Bronchial epithelial cell (primary cell): ENCODE data around the gene CUEDC1. TPM values are rescaled to one million over a fixed set of nuclear protein-coding genes. Genes with fewer than 3 reads are reported as not detected.
"Not testable (repeated sequence)": the region's sequence is repeated elsewhere in the genome, so short reads cannot be mapped to it uniquely, and the experiment has no call there.

ENCODE experiments used
- DNase-seq: peaks from one replicate; pipeline ENCODE4 v3.0.0-alpha.2; 2010; ENCODE audit warnings: low read depth
- FAIRE-seq: peaks from 2 replicates; lab custom pipeline; 2011; peaks lifted over from hg19 to GRCh38; lab: Jason Lieb, UNC
- H3K27me3 ChIP-seq: 2 replicates; pipeline ENCODE4 v1.5.1; 2011; ENCODE audit warnings: low read length; ENCODE audit not compliant: control insufficient read depth, insufficient read depth
- H3K36me3 ChIP-seq: 2 replicates; pipeline ENCODE4 v1.5.1; 2011; ENCODE audit warnings: low read length; ENCODE audit not compliant: control insufficient read depth, insufficient read depth
- H3K4me3 ChIP-seq: 2 replicates; pipeline ENCODE4 v1.5.1; 2011; ENCODE audit warnings: mild to moderate bottlenecking, low read depth, low read length, control low read depth
- CTCF ChIP-seq: IDR thresholded peaks from 2 replicates; pipeline ENCODE4 v1.5.1; 2011; ENCODE audit warnings: mild to moderate bottlenecking, moderate library complexity, low read length, control low read depth, inconsistent platforms; ENCODE audit not compliant: insufficient read depth, severe bottlenecking
- total RNA-seq: library from RNA; depleted of rRNA; stranded (reverse); fragments of >200 nt; gene quantifications from 2 replicates; pipeline ENCODE4 v1.2.1, GENCODE V29; 2014

CUEDC1 gene
- total RNA-seq, 1 donor from 2014 or later, result 3.4 TPM

GRCh38 chr17:57927048-57927723, 28.0 kb downstream of the CUEDC1 start:
- Histone ChIP-seq H3K4me3 (no peak overlapping the region), H3K27me3 (no peaks in the 10 kb centered on the region), H3K36me3 (no peaks in the 10 kb centered on the region)
- TF ChIP-seq CTCF, result no peak
- FAIRE-seq, result no peak
- DNase-seq, result no peak

GRCh38 chr17:57926723-57927047, 28.5 kb downstream of the CUEDC1 start:
- no peak for TF ChIP-seq CTCF
- Histone ChIP-seq H3K27me3 (no peaks in the 10 kb centered on the region), H3K4me3 (no peak overlapping the region), H3K36me3 (no peaks in the 10 kb centered on the region)
- DNase-seq (no peak), FAIRE-seq (no peak)

GRCh38 chr17:57925361-57925990, 29.7 kb downstream of the CUEDC1 start:
- no peak for TF ChIP-seq CTCF
- no peak overlapping the region for H3K4me3 ChIP-seq
- no peak for FAIRE-seq
- H3K27me3 ChIP-seq, result no peaks in the 10 kb centered on the region
- DNase-seq, result no peak
- no peaks in the 10 kb centered on the region for H3K36me3 ChIP-seq

GRCh38 chr17:57924677-57925076, 30.5 kb downstream of the CUEDC1 start:
- no peaks in the 10 kb centered on the region for H3K27me3 ChIP-seq
- H3K36me3 ChIP-seq, result no peaks in the 10 kb centered on the region
- DNase-seq, result no peak
- H3K4me3 ChIP-seq, result no peak overlapping the region
- TF ChIP-seq CTCF, result no peak
- FAIRE-seq, result no peak

GRCh38 chr17:57923182-57923872, 31.9 kb downstream of the CUEDC1 start:
- H3K4me3 ChIP-seq, result no peak overlapping the region
- DNase-seq (no peak), FAIRE-seq (no peak)
- no peak for TF ChIP-seq CTCF
- H3K36me3 ChIP-seq, result no peaks in the 10 kb centered on the region
- H3K27me3 ChIP-seq, result no peaks in the 10 kb centered on the region

GRCh38 chr17:57922745-57923144, 32.5 kb downstream of the CUEDC1 start:
- H3K4me3 ChIP-seq, DNase-seq, H3K36me3 ChIP-seq, FAIRE-seq, H3K27me3 ChIP-seq: not testable (repeated sequence)
